ENCODE measurements around the gene PPP4R3B. TPM values are rescaled to one million over a fixed set of nuclear protein-coding genes. Genes with fewer than 3 reads are reported as not detected.
A peak's percentile ranks its signal among the peaks of the same experiment; 100 is the strongest.

The PPP4R3B gene
- total RNA-seq, 1 donor from 2014 or later, result 64.6 TPM

DNA sequence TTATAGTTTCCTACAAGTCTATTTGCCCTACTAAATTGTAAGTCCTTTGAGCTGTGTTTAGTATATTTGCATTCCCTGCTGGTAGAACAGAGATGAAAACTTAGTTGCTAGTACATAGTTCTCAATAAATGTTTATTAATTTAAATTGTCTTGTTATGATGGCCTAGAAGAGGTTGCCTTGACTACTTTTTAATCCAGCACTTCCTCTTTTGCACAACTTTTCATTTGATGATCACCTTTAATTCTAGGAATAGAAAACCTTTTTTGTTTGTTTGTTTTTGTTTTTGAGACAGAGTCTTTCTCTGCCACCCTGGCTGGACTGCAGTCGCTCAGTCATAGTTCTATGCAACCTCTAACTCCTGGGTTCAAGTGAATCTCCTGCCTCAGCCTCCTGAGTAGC lies 91.2 kb downstream of the PPP4R3B start:
- no peak for DNase-seq (ENCODE audit: low spot score)
- ATAC-seq, result no peak
- intact Hi-C loops (cut with DNase I), result no loop called here

DNA sequence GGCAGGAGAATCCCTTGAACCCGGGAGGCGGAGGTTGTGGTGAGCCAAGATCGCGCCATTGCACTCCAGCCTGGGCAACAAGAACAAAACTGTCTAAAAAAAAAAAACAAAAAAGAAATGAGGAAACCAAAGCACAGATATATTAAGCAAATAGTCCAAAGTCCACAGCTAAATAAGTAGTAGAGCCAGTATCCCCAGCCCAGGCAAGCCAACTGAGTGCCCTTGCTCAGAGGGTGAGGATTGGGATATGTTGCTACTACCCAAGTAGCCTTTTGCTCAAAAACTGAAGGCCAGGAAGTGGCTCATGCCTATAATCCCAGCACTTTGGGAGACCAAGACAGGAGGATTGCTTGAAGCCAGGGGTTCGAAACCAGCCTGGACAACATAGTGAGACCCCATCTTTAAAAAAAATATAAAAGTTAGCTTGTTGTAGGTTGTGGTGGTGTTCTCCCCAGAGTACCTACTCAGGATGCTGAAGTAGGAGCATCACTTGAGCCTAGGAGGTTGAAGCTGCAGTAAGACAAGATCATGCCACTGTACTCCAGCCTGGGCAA lies 92.5 kb downstream of the PPP4R3B start:
- intact Hi-C loops (cut with DNase I), result no loop called here
- DNase-seq (ENCODE audit: low spot score) (no peak), ATAC-seq (no peak)

DNA sequence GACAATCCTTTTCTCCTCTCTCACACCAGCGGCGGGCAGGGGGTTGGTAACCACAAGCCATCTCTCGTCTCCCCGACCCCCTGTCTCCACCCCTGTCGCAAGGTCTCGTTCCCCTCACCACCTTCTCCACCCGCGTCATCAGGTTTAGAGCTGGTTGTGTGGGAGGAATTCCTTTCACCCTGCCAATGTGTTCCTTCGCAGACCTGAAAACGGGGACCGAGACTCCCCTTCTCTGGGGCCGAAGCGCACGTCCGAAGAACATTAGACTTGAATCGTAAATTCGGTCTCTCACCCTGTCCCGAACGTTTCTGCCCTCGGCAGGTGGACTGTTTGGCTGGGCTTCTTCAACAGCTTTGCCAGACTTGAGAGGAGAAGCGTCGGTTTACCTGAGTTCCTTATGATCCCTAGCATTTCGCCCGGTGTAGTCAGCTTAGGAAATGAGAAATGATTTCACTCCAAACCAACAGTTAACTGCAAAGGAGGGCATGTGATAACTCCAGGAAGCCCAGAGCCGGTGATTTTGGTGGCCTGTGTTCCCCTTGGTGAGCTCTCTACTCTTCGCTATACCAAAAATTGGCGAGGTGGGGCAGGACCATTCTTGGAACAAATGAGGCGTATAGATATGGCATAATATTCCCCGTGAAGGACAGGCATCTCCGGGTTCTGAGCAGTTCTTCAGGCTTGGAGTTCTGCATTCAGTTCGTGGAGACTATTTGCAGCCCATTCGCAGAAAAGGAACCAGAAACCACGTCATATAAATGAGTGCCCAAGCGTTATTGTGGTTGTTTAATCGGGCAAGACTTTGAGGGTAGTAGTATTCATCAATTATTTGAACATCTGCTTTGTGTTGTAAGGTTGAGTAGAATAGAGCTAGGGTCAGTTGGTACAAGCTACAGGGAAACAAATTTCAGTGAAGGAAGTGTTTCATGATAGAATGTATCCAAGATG lies 97.2 kb downstream of the PPP4R3B start:
- peak; percentile 63 for DNase-seq (ENCODE audit: low spot score)
- ATAC-seq, result peak; percentile 42
- intact Hi-C loops (cut with DNase I), result no loop called here

DNA sequence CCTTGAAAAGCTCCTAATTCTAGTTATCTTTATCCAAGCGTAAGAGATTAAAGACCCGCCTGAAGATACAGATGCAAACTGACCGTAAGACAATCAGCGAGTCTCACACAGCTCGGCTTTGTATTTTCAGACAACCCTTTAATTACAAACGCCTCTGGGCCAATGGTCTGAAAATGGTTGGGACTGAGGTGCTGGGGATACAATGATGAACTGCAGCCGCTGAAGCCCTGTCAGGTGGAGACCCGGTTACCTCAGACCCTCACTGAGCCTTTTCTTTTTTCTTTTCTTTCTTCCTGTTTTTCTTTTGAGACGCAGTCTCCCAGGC lies 98.6 kb downstream of the PPP4R3B start:
- no peak for DNase-seq (ENCODE audit: low spot score)
- ATAC-seq, result peak; percentile 5
- intact Hi-C loops (cut with DNase I), result no loop called here

DNA sequence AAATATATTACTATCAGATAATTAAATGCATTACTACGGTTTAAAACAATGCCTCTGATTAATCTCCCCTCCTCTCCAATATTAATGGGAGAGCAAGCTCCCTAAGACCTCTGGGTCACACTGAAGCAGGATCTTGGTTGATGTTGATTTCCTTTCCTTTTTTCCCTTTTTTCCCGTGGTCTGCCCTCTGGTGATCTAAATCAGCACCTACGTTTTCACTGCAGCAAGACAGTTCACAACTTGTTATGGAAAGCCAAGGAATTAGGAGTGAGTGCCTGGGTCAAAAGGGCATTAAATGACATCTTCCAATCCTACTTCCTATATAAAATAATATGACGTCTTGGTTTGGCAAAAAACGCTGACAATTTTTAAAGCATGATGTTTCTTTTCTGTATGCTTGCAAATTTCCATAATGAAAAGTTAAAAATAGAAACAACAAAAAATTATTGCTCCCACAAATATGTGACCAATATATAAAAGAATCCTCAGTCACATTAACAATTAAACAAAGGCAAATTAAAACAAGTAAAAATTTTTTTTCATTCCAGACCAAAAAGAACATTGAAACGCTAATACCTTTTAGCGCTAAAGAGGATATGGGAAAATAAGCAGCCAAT lies 105.8 kb downstream of the PPP4R3B start:
- no peak for DNase-seq (ENCODE audit: low spot score)
- intact Hi-C loops (cut with DNase I), result no loop called here
- ATAC-seq, result no peak

DNA sequence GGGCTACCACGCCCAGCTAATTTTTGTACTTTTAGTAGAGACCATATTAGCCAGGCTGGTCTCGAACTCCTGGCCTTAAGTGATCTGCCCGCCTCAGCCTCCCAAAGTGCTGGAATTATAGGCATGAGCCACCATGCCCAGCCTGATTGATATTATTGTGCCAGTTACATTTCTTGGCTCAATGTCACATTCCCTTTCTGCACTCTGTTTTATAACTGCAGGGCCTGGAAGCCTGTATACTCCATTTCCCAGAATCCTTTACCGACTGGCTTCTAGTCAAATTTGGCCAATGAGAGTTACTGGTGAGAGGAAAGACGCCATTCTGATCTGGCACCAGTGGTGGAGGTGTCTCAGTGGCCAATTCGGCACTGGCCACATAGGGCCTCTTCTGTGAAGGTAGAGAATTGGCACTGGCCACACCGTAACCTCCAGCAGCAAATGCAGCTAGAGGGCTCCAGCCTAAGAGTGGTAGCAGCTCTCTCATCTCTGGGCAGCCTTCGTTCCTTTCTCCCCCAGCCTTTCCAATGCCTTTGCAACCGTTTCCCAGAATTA lies 114.8 kb downstream of the PPP4R3B start:
- ATAC-seq, result no peak
- intact Hi-C loops (cut with DNase I), result no loop called here

DNA sequence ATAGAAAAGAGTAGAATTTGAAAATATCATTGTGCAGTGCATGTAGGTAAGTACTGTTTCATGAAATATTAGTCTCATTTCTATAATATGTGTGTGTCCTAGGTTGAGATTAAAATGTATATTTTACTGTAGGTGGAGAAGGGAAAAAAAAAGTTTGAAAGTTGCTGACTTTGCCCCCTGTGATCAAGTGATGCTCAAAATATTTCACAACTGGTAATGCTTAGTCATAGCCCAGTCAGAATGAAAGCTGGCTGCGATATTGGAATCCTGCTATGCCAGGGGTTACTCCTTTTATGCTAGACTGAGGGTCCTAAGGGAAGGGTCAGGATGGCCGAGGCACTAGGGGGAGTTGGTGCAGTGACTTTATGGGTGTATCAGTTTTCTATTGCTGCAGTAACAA lies 117.4 kb downstream of the PPP4R3B start:
- no peak for ATAC-seq
- intact Hi-C loops (cut with DNase I), result no loop called here
- no peak for DNase-seq (ENCODE audit: low spot score)

More for the DNA sequence above, 114.8 kb downstream of the PPP4R3B start:
- DNase-seq (ENCODE audit: low spot score), result no peak

DNA sequence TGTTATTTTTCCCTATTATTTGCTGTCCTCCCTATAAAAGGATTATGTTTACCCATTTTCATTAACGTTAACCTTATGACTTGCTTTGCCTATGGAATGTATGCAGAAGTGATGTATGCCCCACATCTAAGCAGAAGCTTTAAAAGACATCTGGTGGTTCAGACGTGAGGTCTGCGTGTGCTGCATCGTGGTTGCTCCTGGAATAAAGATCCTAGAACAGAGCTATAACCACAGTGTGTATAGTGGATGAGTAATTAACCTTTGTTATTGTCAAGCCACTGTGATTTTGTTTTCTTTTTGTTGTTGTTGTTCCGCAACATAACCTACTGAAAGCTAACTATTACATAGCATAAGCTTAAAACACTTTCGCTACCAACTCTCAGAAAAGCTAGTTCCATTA lies 118.8 kb downstream of the PPP4R3B start:
- DNase-seq (ENCODE audit: low spot score), result no peak
- no peak for ATAC-seq
- intact Hi-C loops (cut with DNase I), result no loop called here

Other genes with a start within 250 kb of the PPP4R3B start
- gene CCDC88A, start 197.8 kb downstream of the PPP4R3B start, total RNA-seq, result 59.8 TPM
- gene CFAP36, start 97.9 kb downstream of the PPP4R3B start, total RNA-seq, result 50.3 TPM
- 21.9 TPM for gene PNPT1, start 76.2 kb upstream of the PPP4R3B start, total RNA-seq